Sciatic nerve (tissue), 2 donors: Measurements from ENCODE around the gene SNCG. TPM values are rescaled to one million over a fixed set of nuclear protein-coding genes. Genes with fewer than 3 reads are reported as not detected.
"Not testable (repeated sequence)": the region's sequence is repeated elsewhere in the genome, so short reads cannot be mapped to it uniquely, and the experiment has no call there.

Source experiments
- ATAC-seq: fragments of 200-7000 bp; cut with Tn5 transposase; one replicate; pipeline ENCODE4 v1.9.1; 2020; ENCODE audit warnings: mild to moderate bottlenecking, moderate library complexity
- DNase-seq: peaks from one replicate; pipeline ENCODE4 v3.0.0-alpha.2; 2020; ENCODE audit warnings: low spot score
- intact Hi-C: fragments of 100-400 bp; cut with DNase I; formaldehyde crosslinking; loops from one replicate; pipeline ENCODE4 v1.14.2; 2022
- total RNA-seq: library from RNA; stranded (reverse); fragmentation: NEBNext Ultra II Directional; extraction: Animal tissue kit (Norgen Biotek cat#: 25700); gene quantifications from one replicate; pipeline ENCODE4 v1.2.1, GENCODE V29; 2021
- donor health status: DM: no; HTN: no; CAD: no.
- donor health status: DM: no; HTN: no; CAD: no.

SNCG gene
- total RNA-seq, 1 donor from 2014 or later, result 132 TPM

DNA sequence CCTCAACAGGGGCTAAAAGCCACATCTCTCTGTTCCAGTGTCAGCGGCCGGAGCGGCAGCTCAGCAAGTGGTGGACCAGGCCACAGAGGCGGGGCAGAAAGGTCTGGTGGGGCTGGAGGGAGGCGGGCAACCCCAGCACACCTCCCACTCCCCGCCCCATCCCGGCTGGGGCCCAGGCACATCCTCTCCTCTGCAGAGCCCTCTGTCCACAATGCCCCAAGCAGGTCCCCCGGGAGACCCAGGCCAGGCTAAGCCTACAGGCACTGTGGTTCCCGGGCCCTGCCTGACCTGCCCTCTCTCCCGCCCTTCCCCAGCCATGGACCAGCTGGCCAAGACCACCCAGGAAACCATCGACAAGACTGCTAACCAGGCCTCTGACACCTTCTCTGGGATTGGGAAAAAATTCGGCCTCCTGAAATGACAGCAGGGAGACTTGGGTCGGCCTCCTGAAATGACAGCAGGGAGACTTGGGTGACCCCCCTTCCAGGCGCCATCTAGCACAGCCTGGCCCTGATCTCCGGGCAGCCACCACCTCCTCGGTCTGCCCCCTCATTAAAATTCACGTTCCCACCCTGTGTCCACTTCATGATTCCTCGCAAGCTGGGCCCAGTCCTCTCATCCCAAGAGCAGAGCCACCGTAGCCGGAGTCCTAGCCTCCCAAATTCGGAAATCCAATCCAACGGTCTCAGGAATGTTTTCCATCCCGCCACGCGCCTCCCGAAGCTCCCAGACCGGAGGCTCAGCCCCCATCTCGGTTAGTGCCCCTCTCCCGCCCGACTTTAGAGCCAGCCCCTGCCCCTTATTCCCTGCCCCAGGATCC lies 12.0 kb downstream of the SNCG start:
- ATAC-seq (peak; percentile 83), DNase-seq (peak; percentile 94)
- intact Hi-C loops, result no loop called here

DNA sequence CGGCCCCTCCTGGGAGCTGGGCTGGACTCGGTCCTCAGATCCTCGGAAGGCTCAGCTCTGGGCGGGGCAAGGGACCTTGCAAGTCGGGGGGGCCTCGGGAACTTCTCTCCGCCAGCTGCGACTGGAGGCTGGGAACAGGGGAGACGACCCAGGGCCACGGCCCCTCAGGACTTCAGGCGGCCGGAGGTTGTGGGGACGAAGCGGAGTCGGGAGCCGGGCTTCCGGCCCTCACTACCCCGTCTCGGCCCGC lies 12.5 kb downstream of the SNCG start:
- DNase-seq (no peak), ATAC-seq (peak; percentile 28)
- intact Hi-C loops, result no loop called here

DNA sequence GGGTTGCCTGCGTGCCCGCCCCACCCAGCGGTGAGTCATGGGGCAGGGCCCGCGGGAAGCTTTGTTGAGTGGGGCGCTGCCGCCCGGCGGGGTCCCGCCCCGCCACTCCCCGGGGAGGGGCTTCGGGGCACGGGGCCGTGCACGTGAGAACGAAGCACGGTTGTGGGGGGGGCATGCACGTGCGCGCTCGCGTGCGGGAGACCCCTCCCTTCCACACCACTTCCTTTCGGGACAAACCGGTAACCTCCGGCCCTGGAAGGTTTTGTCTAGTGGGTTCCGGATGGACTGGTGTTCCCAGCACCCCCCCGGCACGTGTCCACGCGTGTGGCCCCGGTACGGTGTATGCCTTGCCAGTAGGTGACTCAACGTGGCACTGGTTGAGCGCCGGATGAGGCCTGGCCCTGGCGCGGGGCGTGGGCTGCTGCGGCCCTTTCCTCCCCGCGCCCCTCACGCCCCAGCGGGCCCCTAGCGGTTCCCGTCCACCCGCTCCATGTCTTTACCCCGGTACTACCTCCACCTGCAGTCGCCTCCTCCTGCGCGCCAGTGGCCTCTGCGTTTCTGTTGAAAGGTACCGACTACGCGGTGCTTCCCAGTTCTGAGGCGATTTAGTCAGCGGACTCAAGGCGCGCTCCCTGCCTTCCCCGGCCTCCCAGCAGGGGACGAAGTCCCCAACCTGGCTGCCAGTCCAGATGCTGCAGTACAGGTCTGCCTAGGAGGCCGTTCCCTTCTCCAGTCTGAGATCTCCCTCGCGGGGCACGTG lies 13.0 kb downstream of the SNCG start:
- peak; percentile 96 for DNase-seq
- intact Hi-C loops, result no loop called here
- ATAC-seq, result peak; percentile 85

DNA sequence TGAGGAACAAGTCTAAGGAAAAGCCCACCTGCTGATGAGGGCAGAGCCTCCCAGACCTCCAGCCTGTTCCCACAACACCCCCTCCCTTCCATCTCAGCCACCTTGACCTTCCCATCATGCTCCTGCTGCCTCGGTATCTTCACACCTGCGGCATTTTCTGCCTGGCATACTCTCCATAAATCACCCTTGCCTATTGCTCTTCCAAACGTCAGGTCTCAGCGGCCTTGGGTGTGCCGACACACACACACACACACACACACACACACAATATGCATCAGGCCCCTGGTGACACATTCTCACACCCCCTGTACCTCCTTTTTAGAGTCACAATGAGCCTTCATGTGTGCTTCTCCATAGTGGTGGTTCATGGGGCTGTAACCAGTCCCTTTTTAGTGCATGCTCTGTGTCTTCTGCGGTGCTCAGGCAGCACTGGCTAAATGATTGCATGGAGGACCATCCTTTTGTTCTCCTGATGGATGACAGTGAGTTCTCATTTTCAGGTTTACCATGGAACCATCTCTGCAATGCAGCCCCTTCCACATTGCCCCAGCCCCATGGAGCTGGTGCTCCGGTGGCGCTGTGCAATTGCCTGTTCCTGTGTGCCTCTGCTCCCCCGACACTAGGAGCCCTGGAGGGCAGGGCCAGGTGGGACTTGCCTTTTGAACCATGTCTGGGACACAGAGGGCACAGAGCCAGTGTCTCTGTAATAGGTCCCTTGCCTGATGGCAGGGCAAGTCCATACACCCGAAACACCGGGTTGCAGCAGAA lies 14.4 kb downstream of the SNCG start:
- ATAC-seq (no peak), DNase-seq (no peak)
- intact Hi-C loops, result no loop called here

DNA sequence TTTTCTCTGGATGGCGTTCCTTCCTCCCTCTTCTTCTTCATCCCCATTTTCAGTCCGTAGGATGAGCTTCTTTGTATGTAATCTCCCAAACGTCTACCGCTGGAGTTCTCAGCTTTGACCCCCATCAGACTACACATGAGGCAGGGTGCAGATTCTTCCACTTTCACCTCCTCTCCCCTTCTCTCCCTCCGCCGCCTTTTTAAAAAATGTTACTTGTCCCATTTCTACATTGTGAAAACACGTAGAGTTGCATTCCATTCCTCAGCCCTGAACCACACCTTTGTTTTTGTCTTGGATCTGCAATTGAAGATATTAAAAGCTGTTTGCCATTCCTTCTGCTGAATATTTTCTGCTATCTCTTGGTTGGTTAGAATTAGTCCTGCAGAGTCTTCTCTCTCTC lies 16.1 kb downstream of the SNCG start:
- DNase-seq (no peak), ATAC-seq (no peak)
- intact Hi-C loops, result no loop called here

DNA sequence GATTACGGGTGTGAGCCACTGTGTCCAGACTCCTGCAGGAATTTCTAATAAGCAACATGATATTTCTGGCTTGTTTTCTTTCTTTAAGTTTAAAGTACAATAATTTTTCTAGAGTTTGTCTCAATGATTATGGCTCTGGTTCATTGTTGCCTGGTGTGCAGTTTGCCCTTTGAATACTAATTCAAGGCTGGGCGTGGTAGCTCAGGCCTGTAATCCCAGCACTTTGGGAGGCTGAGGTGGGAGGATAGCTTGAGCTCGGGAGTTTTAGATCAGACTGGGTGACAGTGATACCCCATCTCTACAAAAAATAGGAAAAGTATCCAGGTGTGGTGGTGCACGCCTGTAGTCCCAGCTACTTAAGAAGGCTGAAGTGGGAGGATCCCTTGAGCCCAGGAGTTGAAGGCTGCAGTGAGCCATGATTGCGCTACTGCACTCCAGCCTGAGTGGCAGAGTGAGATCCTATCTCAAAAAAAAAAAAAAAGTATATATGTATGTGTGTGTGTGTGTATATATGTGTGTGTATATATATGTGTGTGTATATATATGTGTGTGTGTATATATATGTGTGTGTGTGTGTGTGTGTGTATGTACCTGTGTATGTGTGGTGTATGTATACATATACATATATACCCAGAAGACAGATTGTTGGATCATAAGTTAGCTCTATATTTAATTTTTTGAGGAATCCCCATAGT lies 18.1 kb downstream of the SNCG start:
- DNase-seq (no peak), ATAC-seq (no peak)
- intact Hi-C loops, result no loop called here

DNA sequence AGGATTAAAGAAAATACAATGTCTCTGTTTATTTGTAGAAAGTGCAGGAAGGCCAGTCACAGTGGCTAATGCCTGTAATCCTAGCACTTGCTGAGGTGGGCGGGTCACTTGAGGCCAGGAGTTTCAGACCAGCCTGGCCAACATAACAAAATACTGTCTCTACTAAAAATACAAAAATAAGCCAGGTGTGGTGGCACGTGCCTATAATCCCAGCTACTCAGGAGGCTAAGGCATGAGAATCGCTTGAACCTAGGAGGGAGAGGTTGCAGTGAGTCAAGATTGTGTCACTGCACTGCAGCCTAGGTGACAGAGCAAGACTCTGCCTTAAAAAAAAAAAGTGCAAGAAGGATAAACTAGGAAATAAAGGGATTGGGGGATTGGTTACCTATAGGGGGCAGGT lies 20.1 kb downstream of the SNCG start:
- ATAC-seq, DNase-seq, intact Hi-C loops: not testable (repeated sequence)

DNA sequence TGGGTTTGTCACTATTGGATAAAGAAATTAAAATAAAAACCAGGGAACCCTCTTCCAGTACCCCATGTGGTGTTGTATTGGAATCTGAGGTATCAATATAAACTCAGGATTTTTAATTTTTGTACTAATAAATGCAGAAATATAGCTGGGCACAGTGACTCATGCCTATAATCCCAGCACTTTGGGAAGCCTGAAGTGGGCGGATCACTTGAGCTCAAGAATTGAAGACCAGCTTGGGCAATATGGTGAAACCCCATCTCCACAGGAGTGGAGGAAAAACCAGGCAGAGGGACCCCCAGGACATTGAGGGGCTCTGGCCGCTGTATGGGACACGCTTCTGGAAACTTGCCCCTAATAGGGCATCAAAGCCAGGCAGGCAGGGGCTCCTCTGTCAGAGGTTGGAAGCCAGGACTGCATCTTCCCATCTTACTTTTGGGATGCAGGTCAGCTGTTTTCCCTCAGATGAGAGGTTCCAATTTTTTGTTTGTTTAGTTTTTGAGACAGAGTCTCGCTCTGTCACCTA lies 21.0 kb downstream of the SNCG start:
- intact Hi-C loops, result no loop called here
- peak; percentile 14 for ATAC-seq
- no peak for DNase-seq

DNA sequence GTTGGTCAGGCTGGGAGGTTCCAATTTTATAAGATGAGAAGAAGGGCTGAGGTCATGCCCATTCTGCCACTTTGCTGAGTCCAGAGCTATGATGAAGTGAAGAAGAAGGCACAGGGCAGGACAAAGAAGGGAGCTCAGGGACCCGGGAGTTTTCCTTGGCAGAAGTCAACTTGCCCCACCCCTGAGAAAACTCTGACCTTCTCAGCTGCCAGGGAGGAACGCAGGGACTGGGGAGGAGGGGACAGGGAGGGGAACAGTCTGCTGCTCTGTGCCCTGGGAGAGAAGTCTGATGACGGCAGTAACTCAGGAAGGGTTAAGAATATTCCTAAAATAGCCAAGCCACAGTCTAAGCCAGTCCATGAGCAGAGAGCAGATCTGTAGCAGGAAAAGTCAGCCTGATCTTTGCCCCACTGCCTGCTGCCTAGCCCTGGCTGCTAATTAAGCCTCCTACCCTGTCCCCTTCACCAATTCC lies 21.6 kb downstream of the SNCG start:
- DNase-seq (no peak), ATAC-seq (peak; percentile 88)
- intact Hi-C loops, result no loop called here

DNA sequence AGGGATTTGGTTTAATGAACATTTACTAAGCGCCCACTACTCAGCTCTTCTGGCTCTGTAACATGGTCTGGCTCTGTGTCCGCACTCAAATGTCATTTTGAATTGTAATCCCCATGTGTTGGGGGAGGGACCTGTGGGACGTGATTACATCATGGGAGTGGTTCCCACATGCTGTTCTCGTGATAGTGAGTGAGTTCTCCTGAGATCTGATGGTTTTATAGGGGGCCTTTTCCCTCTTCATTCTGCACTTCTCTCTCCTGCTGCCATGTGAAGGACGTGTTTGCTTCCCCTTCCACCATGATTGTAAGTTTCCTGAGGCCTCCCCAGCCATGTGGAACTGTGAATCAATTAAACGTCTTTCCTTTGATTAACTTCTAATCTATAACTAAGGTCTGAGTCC lies 22.6 kb downstream of the SNCG start:
- ATAC-seq, result peak; percentile 30
- not testable (repeated sequence) for DNase-seq

DNA sequence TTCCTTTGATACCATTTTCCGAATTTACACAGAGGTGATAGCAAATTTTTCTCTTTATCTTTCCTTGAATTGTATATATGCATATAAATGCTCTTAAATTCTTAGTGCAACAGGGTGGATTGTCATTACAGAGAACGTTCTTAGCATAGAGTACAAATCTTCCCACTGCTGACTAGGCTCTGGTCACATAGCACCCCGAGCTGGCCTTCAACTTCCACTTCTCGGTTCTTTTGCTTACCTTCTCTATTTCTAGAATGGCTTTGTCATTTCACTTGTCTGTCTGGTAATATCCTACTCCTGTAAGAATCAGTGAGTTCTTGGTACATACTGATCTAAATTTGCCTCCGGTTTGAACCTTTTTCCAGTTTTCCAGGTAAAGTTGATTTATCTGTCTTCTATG lies 23.3 kb downstream of the SNCG start:
- ATAC-seq (no peak), DNase-seq (no peak)
- intact Hi-C loops, result no loop called here

More for the DNA sequence above, 22.6 kb downstream of the SNCG start:
- intact Hi-C loops, result not testable (repeated sequence)

DNA sequence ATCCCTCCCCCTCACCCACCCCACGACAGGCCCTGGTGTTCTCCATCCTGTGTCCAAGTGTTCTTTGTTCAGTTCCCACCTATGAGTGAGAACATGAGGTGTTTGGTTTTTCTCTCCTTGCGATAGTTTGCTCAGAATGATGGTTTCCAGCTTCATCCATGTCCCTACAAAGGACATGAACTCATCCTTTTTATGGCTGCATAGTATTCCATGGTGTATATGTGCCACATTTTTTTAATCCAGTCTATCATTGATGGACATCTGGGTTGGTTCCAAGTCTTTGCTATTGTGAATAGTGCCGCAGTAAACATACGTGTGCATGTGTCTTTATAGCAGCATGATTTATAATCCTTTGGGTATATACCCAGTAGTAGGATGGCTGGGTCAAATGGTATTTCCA lies 26.1 kb downstream of the SNCG start:
- ATAC-seq, DNase-seq, intact Hi-C loops: not testable (repeated sequence)

DNA sequence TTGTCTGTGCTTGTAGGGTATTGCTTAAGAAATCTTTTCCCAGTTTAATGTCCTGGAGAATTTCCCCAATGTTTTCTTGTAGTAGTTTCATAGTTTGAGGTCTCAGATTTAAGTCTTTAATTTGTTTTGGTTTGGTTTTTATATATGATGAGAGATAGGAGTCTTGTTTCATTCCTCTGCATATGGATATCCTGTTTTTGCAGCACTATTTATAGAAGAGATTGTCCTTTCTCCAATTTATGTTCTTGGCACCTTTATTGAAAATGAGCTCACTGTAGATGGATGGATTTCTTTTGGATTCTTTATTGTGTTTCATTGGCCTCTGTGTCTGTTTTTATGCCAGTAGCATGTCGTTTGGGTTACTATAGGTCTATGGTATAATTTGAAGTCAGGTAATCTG lies 30.1 kb downstream of the SNCG start:
- intact Hi-C loops, result no loop called here
- ATAC-seq (no peak), DNase-seq (no peak)

DNA sequence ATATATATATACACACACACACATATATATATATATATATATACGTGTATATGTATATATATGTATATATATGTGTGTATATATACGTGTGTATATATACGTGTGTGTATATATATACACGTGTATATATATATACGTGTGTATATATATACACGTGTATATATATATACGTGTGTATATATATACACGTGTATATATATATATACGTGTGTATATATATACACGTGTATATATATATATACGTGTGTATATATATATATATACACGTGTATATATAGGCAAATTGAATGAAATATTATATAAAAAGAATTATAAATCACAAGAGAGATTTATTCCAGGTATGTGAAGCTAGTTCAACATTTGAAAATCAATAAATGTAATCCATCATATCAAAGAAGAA lies 33.0 kb downstream of the SNCG start:
- ATAC-seq, DNase-seq: not testable (repeated sequence)

DNA sequence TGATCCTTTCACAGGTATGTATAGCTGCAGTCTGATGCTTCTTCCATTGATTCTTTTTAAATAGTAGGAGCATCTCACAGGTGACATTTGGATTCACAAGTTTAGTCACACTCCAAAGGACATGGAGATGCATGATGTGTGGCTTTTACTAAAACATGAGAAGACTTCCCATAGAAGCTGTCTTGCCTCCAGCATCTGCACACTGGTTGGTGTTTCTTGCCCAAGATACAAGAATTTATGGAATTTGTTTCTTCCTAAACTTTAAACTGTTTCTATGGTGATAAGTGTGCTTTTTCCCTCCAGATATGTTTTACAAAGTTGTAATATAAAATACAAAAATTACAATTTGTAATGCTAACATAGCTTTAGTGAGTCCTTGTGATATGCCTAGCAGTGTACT lies 34.1 kb downstream of the SNCG start:
- ATAC-seq (no peak), DNase-seq (no peak)
- intact Hi-C loops, result no loop called here

More for the DNA sequence above, 33.0 kb downstream of the SNCG start:
- intact Hi-C loops, result not testable (repeated sequence)

DNA sequence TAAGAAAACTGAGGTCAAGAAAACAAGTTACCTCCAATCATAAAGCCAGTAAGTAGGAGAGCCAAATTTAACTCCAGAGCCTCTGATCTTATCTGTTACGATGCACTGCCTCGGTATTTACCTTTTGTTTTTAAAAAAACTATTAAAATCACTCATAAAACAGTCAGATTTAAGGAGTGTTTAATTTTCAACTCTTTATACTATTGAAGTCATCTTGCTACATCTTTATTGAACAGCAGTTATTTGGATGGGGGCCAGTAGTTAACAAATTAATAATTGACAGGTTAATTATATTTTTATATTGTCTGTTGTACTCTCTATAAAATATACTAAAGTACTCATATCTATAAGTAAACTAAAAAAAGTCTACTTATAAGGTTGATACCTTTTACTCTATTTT lies 34.5 kb downstream of the SNCG start:
- DNase-seq (no peak), ATAC-seq (no peak)
- intact Hi-C loops, result no loop called here

DNA sequence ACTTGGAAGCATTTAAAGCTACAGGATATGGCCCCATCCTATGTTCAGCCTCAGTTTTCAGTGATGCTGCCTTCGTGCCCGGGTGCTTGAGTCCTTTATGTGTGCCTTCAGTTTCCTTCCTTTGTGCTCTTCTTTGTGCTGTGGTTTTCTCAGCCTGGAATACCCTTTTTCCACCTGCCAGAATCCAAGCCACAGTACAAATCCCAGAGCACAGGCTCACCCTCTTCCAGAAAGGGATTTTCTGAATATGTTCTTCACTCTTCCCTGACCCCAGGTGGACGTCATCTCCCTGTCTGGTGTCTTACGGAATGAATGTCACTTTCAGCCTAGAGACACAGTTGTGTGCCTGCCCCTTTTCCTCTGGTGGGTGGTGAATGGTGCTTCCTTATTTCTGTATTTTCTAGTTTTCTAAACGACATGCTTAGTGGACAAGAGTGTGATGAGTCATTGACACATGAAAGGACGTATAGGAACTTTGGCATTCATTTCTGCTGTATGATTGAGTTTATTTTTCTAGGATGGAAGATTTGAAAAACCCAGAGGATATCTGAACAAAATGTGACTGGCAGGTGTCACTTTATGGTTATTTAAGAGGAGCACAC lies 41.5 kb downstream of the SNCG start:
- ATAC-seq, DNase-seq, intact Hi-C loops: not testable (repeated sequence)

DNA sequence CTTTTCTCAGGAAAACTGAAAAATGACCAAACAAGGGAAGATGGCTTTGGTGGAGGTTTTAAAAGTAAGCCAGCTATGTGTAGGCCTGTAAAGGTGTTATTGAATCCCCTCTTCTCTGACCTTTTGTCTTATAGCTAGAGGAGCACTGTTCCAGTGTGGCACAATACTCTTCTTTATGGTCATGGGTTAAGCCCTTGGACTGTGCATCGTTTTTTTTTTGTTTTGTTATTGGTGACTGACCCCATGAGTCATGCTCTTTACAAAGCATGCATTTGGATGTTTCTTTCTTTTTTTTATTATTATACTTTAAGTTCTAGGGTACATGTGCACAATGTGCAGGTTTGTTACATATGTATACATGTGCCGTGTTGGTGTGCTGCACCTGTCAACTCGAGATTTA lies 42.1 kb downstream of the SNCG start:
- no peak for ATAC-seq
- no peak for DNase-seq
- intact Hi-C loops, result no loop called here
